HFF-Myc (cell line): ENCODE measurements around the gene TRAPPC12.

Source experiments
- DNase-seq: peaks from one replicate; pipeline ENCODE4 v3.0.0-alpha.2; 2011; ENCODE audit warnings: low read depth; ENCODE audit errors: extremely low read depth
- H3K4me3 ChIP-seq: replicated peaks from 2 replicates; pipeline ENCODE4 v1.5.1; 2011; ENCODE audit warnings: low read depth, mild to moderate bottlenecking, control low read depth, low read length
- CTCF ChIP-seq: IDR thresholded peaks from 2 replicates; pipeline ENCODE4 v1.5.1; 2012; ENCODE audit warnings: mild to moderate bottlenecking, low read depth, low read length, control low read depth; ENCODE audit errors: missing control alignments

The TRAPPC12 gene

GRCh38 chr2:3434654-3435053 lies 55.2 kb downstream of the TRAPPC12 start:
- TF ChIP-seq CTCF = no peak
- DNase-seq = no peak
- no peak overlapping the region for H3K4me3 ChIP-seq

GRCh38 chr2:3435445-3435844 lies 56.0 kb downstream of the TRAPPC12 start:
- TF ChIP-seq CTCF = no peak
- DNase-seq = no peak
- H3K4me3 ChIP-seq = no peak overlapping the region

- H3K4me3 ChIP-seq = no peak overlapping the region
- no peak for TF ChIP-seq CTCF
- DNase-seq = no peak
Measured at GRCh38 chr2:3440477-3440876, 61.0 kb downstream of the TRAPPC12 start.

- no peak for DNase-seq
- H3K4me3 ChIP-seq = no peak overlapping the region
- no peak for TF ChIP-seq CTCF
Measured at GRCh38 chr2:3441465-3441864, 62.0 kb downstream of the TRAPPC12 start.

GRCh38 chr2:3442185-3442584 lies 62.7 kb downstream of the TRAPPC12 start:
- DNase-seq = no peak
- no peak for TF ChIP-seq CTCF
- H3K4me3 ChIP-seq = no peak overlapping the region

- no peak for TF ChIP-seq CTCF
- H3K4me3 ChIP-seq = no peak overlapping the region
- DNase-seq = no peak
Measured at GRCh38 chr2:3443083-3443482, 63.6 kb downstream of the TRAPPC12 start.

- H3K4me3 ChIP-seq = no peak overlapping the region
- no peak for TF ChIP-seq CTCF
- no peak for DNase-seq
Measured at GRCh38 chr2:3443506-3444084, 64.1 kb downstream of the TRAPPC12 start.
